K562 (cell line): ENCODE results near the gene LDB2.

Experiments used
- FOXA1 ChIP-seq: fragments of 450-650 bp; IDR thresholded peaks from 2 replicates; pipeline ENCODE4 v1.6.1; 2016; ENCODE audit warnings: mild to moderate bottlenecking, borderline replicate concordance
- GABPA ChIP-seq: fragments of 200-800 bp; sonication (Bioruptor generic); conservative IDR thresholded peaks from 2 replicates; pipeline ENCODE4 v1.6.1; 2016; ENCODE audit warnings: low read depth, missing genetic modification characterization, missing compliant biosample characterization
- GMEB1 ChIP-seq: fragments of 250-450 bp; sonication (Bioruptor Pico); IDR thresholded peaks from 2 replicates; pipeline ENCODE4 v1.4.0; 2020; ENCODE audit warnings: mild to moderate bottlenecking
- ILF3 ChIP-seq: fragments of 450-650 bp; IDR thresholded peaks from 2 replicates; pipeline ENCODE4 v1.6.1; 2018; ENCODE audit warnings: antibody characterized with exemption, mild to moderate bottlenecking, moderate library complexity, borderline replicate concordance
- NFE2L1 ChIP-seq: fragments of 450-650 bp; IDR thresholded peaks from 2 replicates; pipeline ENCODE4 v1.6.1; 2016; ENCODE audit warnings: missing genetic modification characterization, low read depth, mild to moderate bottlenecking, missing compliant biosample characterization, moderate library complexity, borderline replicate concordance
- NFYB ChIP-seq: IDR thresholded peaks from 2 replicates; pipeline ENCODE4 v1.6.1; 2011; ENCODE audit warnings: mild to moderate bottlenecking, moderate library complexity; ENCODE audit not compliant: insufficient read length; ENCODE audit errors: extremely low read depth
- POLR2A ChIP-seq: fragments of 450-650 bp; conservative IDR thresholded peaks from 2 replicates; pipeline ENCODE4 v1.6.1; 2016
- SNAPC5 ChIP-seq: fragments of 250-450 bp; sonication (Bioruptor Pico); IDR thresholded peaks from 2 replicates; pipeline ENCODE4 v1.8.0; 2021; ENCODE audit warnings: moderate library complexity, mild to moderate bottlenecking, inconsistent platforms
- ZNF140 ChIP-seq: fragments of 250-450 bp; sonication (Bioruptor Pico); IDR thresholded peaks from 2 replicates; pipeline ENCODE4 v1.8.0; 2021; ENCODE audit warnings: moderate library complexity, mild to moderate bottlenecking, inconsistent platforms
- ZNF232 ChIP-seq: sonication (generic); formaldehyde crosslinking; IDR thresholded peaks from 2 replicates; pipeline ENCODE4 v1.8.0; 2022; ENCODE audit warnings: mild to moderate bottlenecking, missing genetic modification reagents
- ZNF696 ChIP-seq: fragments of 250-450 bp; sonication (Bioruptor Pico); conservative IDR thresholded peaks from 2 replicates; pipeline ENCODE4 v1.4.0; 2020; ENCODE audit warnings: mild to moderate bottlenecking, moderate library complexity
- ZNF780A ChIP-seq: fragments of 250-450 bp; sonication (Bioruptor Pico); IDR thresholded peaks from 2 replicates; pipeline ENCODE4 v1.5.0; 2021; ENCODE audit warnings: mild to moderate bottlenecking

GRCh38 chr4:16833722-16834121 lies 64.7 kb downstream of the LDB2 start:
- TF ChIP-seq POLR2A (no peak), ZNF780A (CRISPR knock-in tag) (no peak), ZNF140 (CRISPR knock-in tag) (no peak), SNAPC5 (CRISPR knock-in tag) (no peak), ZNF696 (CRISPR knock-in tag) (no peak), NFE2L1 (tag) (no peak), ZNF232 (CRISPR knock-in tag) (no peak), FOXA1 (no peak), ILF3 (no peak), GABPA (no peak), NFYB (no peak), GMEB1 (CRISPR knock-in tag) (no peak)
